HG02870 (cell line): Measurements from ENCODE around the gene THSD7B.
"Not testable (repeated sequence)": the region's sequence is repeated elsewhere in the genome, so short reads cannot be mapped to it uniquely, and the experiment has no call there.

Experiments
- ATAC-seq: cut with Tn5 transposase; IDR thresholded peaks from one replicate; pipeline ENCODE4 v1.9.1; 2021; ENCODE audit warnings: mild to moderate bottlenecking, moderate library complexity; ENCODE audit not compliant: unreplicated experiment

THSD7B gene

GRCh38 chr2:137031731-137032130, 266.4 kb downstream of the THSD7B start:
- ATAC-seq, result no peak

- no peak for ATAC-seq
These were observed 271.3 kb downstream of the THSD7B start for GRCh38 chr2:137036619-137037018.

GRCh38 chr2:137039482-137040152, 274.3 kb downstream of the THSD7B start:
- ATAC-seq, result no peak

GRCh38 chr2:137047369-137047768, 282.0 kb downstream of the THSD7B start:
- ATAC-seq, result no peak

GRCh38 chr2:137048455-137048854, 283.1 kb downstream of the THSD7B start:
- no peak for ATAC-seq

- ATAC-seq, result no peak
These were observed 284.2 kb downstream of the THSD7B start for GRCh38 chr2:137049518-137049917.

GRCh38 chr2:137050949-137051348, 285.6 kb downstream of the THSD7B start:
- no peak for ATAC-seq

- ATAC-seq, result no peak
These were observed 286.5 kb downstream of the THSD7B start for GRCh38 chr2:137051778-137052398.

- no peak for ATAC-seq
These were observed 291.4 kb downstream of the THSD7B start for GRCh38 chr2:137056704-137057103.

- ATAC-seq, result not testable (repeated sequence)
These were observed 310.9 kb downstream of the THSD7B start for GRCh38 chr2:137076111-137076765.

GRCh38 chr2:137091704-137092103, 326.4 kb downstream of the THSD7B start:
- no peak for ATAC-seq

- no peak for ATAC-seq
These were observed 327.8 kb downstream of the THSD7B start for GRCh38 chr2:137093116-137093515.

GRCh38 chr2:137096187-137096586, 330.8 kb downstream of the THSD7B start:
- ATAC-seq, result no peak

GRCh38 chr2:137096693-137097092, 331.3 kb downstream of the THSD7B start:
- no peak for ATAC-seq

- ATAC-seq, result not testable (repeated sequence)
These were observed 336.5 kb downstream of the THSD7B start for GRCh38 chr2:137101814-137102213.

- no peak for ATAC-seq
These were observed 342.6 kb downstream of the THSD7B start for GRCh38 chr2:137107904-137108303.

- ATAC-seq, result no peak
These were observed 346.6 kb downstream of the THSD7B start for GRCh38 chr2:137111896-137112295.

- no peak for ATAC-seq
These were observed 349.9 kb downstream of the THSD7B start for GRCh38 chr2:137115081-137115794.

- no peak for ATAC-seq
These were observed 350.4 kb downstream of the THSD7B start for GRCh38 chr2:137115795-137116089.

- no peak for ATAC-seq
These were observed 352.0 kb downstream of the THSD7B start for GRCh38 chr2:137117385-137117784.

GRCh38 chr2:137118140-137118539, 352.8 kb downstream of the THSD7B start:
- ATAC-seq, result no peak

- ATAC-seq, result no peak
These were observed 357.9 kb downstream of the THSD7B start for GRCh38 chr2:137123226-137123625.
